HG02970 (cell line): ENCODE results near the gene TJP3.
"Not testable (repeated sequence)": the region's sequence is repeated elsewhere in the genome, so short reads cannot be mapped to it uniquely, and the experiment has no call there.

ENCODE experiments used
- ATAC-seq: cut with Tn5 transposase; IDR thresholded peaks from one replicate; pipeline ENCODE4 v1.9.1; 2021; ENCODE audit warnings: mild to moderate bottlenecking, moderate library complexity, moderate number of reproducible peaks; ENCODE audit not compliant: unreplicated experiment, low FRiP score

TJP3 gene

GRCh38 chr19:3708207-3708931 is at the start of gene TJP3:
TJP3 (plus strand) TSS chr19:3708384; CDS start chr19:3728433, 20,049 bp downstream.
- ATAC-seq, result no peak

- ATAC-seq, result no peak
Measured at GRCh38 chr19:3658870-3659745, 49.1 kb upstream of the TJP3 start.

- no peak for ATAC-seq
Measured at GRCh38 chr19:3659746-3660112, 48.5 kb upstream of the TJP3 start.

GRCh38 chr19:3660493-3661219 is 47.5 kb upstream of the TJP3 start:
- no peak for ATAC-seq

- no peak for ATAC-seq
Measured at GRCh38 chr19:3661284-3662238, 46.6 kb upstream of the TJP3 start.

- ATAC-seq, result no peak
Measured at GRCh38 chr19:3663838-3664237, 44.3 kb upstream of the TJP3 start.

- no peak for ATAC-seq
Measured at GRCh38 chr19:3664879-3665642, 43.1 kb upstream of the TJP3 start.

- no peak for ATAC-seq
Measured at GRCh38 chr19:3665681-3666544, 42.3 kb upstream of the TJP3 start.

- not testable (repeated sequence) for ATAC-seq
Measured at GRCh38 chr19:3666545-3666856, 41.7 kb upstream of the TJP3 start.

GRCh38 chr19:3667037-3667638 is 41.0 kb upstream of the TJP3 start:
- ATAC-seq, result no peak

- no peak for ATAC-seq
Measured at GRCh38 chr19:3667766-3668165, 40.4 kb upstream of the TJP3 start.

- ATAC-seq, result no peak
Measured at GRCh38 chr19:3668331-3669081, 39.7 kb upstream of the TJP3 start.

- ATAC-seq, result no peak
Measured at GRCh38 chr19:3669082-3669946, 38.9 kb upstream of the TJP3 start.

- no peak for ATAC-seq
Measured at GRCh38 chr19:3669947-3670795, 38.0 kb upstream of the TJP3 start.

- no peak for ATAC-seq
Measured at GRCh38 chr19:3670796-3671679, 37.1 kb upstream of the TJP3 start.
